ENCODE results near the gene AMDHD1. TPM values are rescaled to one million over a fixed set of nuclear protein-coding genes. Genes with fewer than 3 reads are reported as not detected.

The AMDHD1 gene
- total and polyA plus RNA-seq, 2 donors (not counting 3 experiments of a cell fraction or from before 2014, with no cell fraction given), result not detected

DNA sequence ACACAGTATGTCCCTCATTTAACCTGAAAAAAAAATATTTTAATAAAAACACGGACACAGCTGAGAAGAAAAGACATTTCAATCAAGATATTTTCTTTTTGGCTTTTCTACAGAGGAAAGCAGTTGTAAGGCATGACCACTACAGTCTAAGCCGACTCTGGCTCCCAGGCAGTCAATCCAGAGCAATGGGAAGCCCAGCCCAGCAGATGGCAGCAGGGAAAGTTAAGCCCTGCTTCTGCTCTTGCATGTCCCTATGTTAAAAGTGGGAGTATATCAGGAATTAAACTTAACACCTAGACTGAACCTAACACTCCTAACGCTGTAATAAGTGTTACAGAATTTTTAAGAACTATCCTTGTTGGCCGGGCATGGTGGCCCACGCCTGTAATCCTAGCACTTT is 72.5 kb downstream of the AMDHD1 start:
- H3K36me3 ChIP-seq (ENCODE audit: control insufficient read depth in 2 of 2, extremely low read depth in 1 of 2, insufficient read depth in 2 of 2, low read length in 2 of 2), result peaks cover 3 to 7% of the 10 kb centered on the region in 2 experiments
- H3K27ac ChIP-seq (ENCODE audit: insufficient read depth, low read depth, low read length), result no peak overlapping the region
- no peak for TF ChIP-seq POLR2AphosphoS5 (IDR thresholded peaks at IDR 0.05; ENCODE audit: insufficient read depth, low read depth, low read length)
- TF ChIP-seq, protein P1, sequence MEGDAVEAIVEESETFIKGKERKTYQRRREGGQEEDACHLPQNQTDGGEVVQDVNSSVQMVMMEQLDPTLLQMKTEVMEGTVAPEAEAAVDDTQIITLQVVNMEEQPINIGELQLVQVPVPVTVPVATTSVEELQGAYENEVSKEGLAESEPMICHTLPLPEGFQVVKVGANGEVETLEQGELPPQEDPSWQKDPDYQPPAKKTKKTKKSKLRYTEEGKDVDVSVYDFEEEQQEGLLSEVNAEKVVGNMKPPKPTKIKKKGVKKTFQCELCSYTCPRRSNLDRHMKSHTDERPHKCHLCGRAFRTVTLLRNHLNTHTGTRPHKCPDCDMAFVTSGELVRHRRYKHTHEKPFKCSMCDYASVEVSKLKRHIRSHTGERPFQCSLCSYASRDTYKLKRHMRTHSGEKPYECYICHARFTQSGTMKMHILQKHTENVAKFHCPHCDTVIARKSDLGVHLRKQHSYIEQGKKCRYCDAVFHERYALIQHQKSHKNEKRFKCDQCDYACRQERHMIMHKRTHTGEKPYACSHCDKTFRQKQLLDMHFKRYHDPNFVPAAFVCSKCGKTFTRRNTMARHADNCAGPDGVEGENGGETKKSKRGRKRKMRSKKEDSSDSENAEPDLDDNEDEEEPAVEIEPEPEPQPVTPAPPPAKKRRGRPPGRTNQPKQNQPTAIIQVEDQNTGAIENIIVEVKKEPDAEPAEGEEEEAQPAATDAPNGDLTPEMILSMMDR (IDR thresholded peaks at IDR 0.05; ENCODE audit: extremely low read depth in 1 of 2, insufficient read depth in 1 of 2, low read depth in 1 of 2, low read length in 2 of 2), result peak; percentile 31 to 64
- TF ChIP-seq JUN (IDR thresholded peaks at IDR 0.05; ENCODE audit: borderline replicate concordance, insufficient read depth, insufficient read length, low read depth), result no peak
- no peak for TF ChIP-seq MYC (IDR thresholded peaks at IDR 0.05; ENCODE audit: low read depth, low read length)
- no peak for TF ChIP-seq EZH2 (IDR thresholded peaks at IDR 0.05; ENCODE audit: borderline replicate concordance, low read depth, low read length, severe bottlenecking)
- TF ChIP-seq POLR2A (IDR thresholded peaks at IDR 0.05; ENCODE audit: low read depth, low read length), result no peak
- no TSS peak for BruUV-seq (replicated peaks)
- no peaks in the 10 kb centered on the region for H3K9me3 ChIP-seq (replicated peaks; ENCODE audit: control insufficient read depth, insufficient read depth, low read length)
- FAIRE-seq (no peak), DNase-seq (ENCODE audit: low read depth, low spot score) (peak; percentile 57)
- dilution Hi-C loops (cut with MboI; ENCODE audit: extremely low pct_ligation_motif_present, low sequenced_read_pairs), result no loop called here
- no peaks in the 10 kb centered on the region for H3K79me2 ChIP-seq (ENCODE audit: control insufficient read depth, insufficient read depth, low read length)
- no peak overlapping the region for H3K9ac ChIP-seq (replicated peaks; ENCODE audit: extremely low read depth, insufficient read depth, low read length)
- H2AFZ ChIP-seq (ENCODE audit: low read depth, low read length), result no peak overlapping the region
- H3K4me3 ChIP-seq (replicated peaks in 1 of 3; ENCODE audit: insufficient read depth in 1 of 3, low read depth in 1 of 3, low read length in 3 of 3), result no peak overlapping the region
- ChIA-PET CTCF (interaction anchor here (1.4 kb wide), 1 partner anchor 17 kb away, joined by 3 read pairs; no protein-coding TSS in a partner anchor), POLR2A (no interaction called here)
- intact Hi-C loops (cut with micrococcal nuclease), result no loop called here
- no peak overlapping the region for H3K4me2 ChIP-seq (ENCODE audit: insufficient read depth, low read length)
- H4K20me1 ChIP-seq (replicated peaks; ENCODE audit: control insufficient read depth, extremely low read depth, insufficient read depth, low read length), result no peaks in the 10 kb centered on the region
- no peaks in the 10 kb centered on the region for H3K4me1 ChIP-seq (ENCODE audit: control insufficient read depth, extremely low read depth, insufficient read depth, low read length)
- H3K27me3 ChIP-seq (ENCODE audit: control insufficient read depth in 2 of 2, insufficient read depth in 2 of 2, low read length in 2 of 2), result no peaks in the 10 kb centered on the region
- H3K9me1 ChIP-seq (replicated peaks; ENCODE audit: control insufficient read depth, extremely low read depth, insufficient read depth, low read length), result no peaks in the 10 kb centered on the region

Other genes with a start within 250 kb of the AMDHD1 start
- 105 and 120 TPM in 2 replicates for gene NTN4, start 152.6 kb upstream of the AMDHD1 start, total RNA-seq
- gene NTN4, start 152.6 kb upstream of the AMDHD1 start, polyA plus RNA-seq, result 317 and 352 TPM in 2 replicates
- 36.6 and 40.7 TPM in 2 replicates for gene SNRPF, start 84.4 kb upstream of the AMDHD1 start, total RNA-seq
- 12.9 and 17.1 TPM in 2 replicates for gene SNRPF, start 84.4 kb upstream of the AMDHD1 start, polyA plus RNA-seq
- not detected in 2 replicates for gene CCDC38, start 717 bp upstream of the AMDHD1 start, total RNA-seq
- not detected in 2 replicates for gene CCDC38, start 717 bp upstream of the AMDHD1 start, polyA plus RNA-seq
- 0.44 and 0.62 TPM in 2 replicates for gene HAL, start 53.0 kb downstream of the AMDHD1 start, total RNA-seq
- gene HAL, start 53.0 kb downstream of the AMDHD1 start, polyA plus RNA-seq, result 0.18 and 0.51 TPM in 2 replicates
- gene LTA4H, start 92.3 kb downstream of the AMDHD1 start, total RNA-seq, result 77.1 and 77.8 TPM in 2 replicates
- 65.1 and 85.2 TPM in 2 replicates for gene LTA4H, start 92.3 kb downstream of the AMDHD1 start, polyA plus RNA-seq